Ecto neural progenitor cell (in vitro differentiated cells): ENCODE results near the gene KRTAP9-3.
"Not testable (repeated sequence)": the region's sequence is repeated elsewhere in the genome, so short reads cannot be mapped to it uniquely, and the experiment has no call there.

Experiments
- DNase-seq: peaks from one replicate; pipeline ENCODE4 v3.0.0-alpha.2; 2018; ENCODE audit warnings: low spot score

Gene KRTAP9-3, protein sequence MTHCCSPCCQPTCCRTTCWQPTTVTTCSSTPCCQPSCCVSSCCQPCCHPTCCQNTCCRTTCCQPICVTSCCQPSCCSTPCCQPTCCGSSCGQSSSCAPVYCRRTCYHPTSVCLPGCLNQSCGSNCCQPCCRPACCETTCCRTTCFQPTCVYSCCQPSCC

DNA sequence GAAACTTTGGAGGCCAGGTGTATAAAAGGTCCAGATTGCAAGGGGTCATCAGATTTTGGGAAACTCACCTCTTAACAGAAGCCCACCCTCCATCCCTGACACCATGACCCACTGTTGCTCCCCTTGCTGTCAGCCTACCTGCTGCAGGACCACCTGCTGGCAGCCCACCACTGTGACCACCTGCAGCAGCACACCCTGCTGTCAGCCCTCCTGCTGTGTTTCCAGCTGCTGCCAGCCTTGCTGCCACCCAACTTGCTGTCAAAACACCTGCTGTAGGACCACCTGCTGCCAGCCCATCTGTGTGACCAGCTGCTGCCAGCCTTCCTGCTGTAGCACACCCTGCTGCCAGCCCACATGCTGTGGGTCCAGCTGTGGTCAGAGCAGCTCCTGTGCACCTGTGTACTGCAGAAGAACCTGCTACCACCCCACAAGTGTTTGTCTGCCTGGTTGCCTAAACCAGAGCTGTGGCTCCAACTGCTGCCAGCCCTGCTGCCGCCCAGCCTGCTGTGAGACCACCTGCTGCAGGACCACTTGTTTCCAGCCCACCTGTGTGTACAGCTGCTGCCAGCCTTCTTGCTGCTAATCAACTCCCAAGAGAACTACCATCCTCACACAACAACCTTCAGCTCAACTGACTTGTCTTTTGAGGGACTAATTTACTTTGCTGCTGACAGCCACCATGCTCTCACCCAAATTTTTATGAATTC lies at the start of gene KRTAP9-3:
Gene KRTAP9-3 (plus strand): TSS at position 51 of the 707 bp plus-strand sequence. CDS start 53 bp downstream, at position 104.
- DNase-seq, result not testable (repeated sequence)

DNA sequence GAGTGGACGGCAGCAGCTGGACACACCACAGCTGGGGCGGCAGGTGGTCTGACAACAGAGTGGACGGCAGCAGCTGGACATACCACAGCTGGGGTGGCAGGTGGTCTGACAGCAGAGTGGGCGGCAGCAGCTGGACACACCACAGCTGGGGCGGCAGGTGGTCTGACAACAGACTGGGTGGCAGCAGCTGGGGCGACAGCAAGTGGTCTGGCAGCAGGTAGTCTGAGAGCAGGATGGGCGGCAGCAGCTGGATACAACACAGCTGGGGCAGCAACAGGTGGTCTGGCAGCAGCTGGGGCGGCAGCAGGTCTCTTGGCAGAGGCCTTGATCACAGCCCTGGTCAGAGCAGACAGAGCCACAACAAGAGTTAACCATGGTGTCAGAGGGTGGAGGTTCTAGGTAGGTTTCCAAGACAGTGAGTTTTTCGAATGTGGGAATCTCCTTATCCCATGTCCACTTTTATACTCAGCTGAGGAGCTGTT lies 47.7 kb upstream of the KRTAP9-3 start, which contains the start of gene KRTAP4-1:
Gene KRTAP4-1 (minus strand): TSS at position 432 of the 482 bp plus-strand sequence. CDS start 57 bp downstream, at position 375.
- DNase-seq, result no peak

DNA sequence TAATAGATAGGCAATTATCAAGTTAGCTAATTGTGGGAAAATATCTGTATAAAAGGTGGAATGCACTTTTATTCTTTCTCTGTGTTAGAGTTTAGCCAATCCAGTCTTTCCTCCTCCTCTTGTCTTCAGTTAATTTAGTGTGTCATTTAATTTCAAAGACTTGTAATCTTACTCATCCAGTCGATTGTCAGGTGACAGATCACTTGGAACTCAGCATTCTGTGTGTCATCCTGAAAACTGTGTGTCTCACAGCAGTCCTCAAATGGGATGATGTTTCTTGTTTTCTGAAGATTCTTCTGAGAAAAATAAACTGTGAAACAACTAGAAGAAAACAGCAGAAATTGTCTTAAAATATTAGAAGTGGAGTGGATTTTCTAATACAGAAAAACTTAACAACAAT lies 47.2 kb upstream of the KRTAP9-3 start:
- DNase-seq, result no peak

DNA sequence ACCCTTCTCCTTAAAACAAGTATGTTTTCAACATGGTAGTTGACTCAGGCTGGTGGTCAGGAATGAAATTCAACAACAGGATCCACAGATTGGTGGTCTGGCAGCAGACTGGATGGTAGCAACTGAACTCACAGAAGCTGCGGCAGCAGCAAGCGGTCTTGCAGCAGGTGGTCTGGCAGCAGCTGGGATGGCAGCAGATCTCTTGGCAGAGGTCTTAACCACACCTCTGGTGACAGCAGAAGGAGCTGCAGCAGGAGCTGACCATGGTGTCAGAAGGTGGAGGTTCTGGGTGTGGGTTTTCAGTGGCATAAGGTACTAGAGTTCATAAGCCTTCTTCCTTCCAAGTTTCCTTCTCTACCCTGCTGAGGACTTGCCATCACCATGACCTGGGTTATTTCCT lies 45.4 kb upstream of the KRTAP9-3 start:
- DNase-seq, result no peak

DNA sequence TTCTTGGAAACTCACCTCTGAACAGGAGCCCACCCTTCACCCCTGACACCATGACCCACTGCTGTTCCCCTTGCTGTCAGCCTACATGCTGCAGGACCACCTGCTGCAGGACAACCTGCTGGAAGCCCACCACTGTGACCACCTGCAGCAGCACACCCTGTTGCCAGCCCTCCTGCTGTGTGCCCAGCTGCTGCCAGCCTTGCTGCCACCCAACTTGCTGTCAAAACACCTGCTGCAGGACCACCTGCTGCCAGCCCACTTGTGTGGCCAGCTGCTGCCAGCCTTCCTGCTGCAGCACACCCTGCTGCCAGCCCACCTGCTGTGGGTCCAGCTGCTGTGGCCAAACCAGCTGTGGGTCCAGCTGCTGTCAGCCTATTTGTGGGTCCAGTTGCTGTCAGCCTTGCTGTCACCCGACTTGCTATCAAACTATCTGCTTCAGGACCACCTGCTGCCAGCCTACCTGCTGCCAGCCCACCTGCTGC lies 42.4 kb upstream of the KRTAP9-3 start, which contains the start of gene KRTAP9-1:
Gene KRTAP9-1 (plus strand): TSS at position 51 of the 482 bp plus-strand sequence. CDS start 0 bp downstream, at position 51.
- not testable (repeated sequence) for DNase-seq

DNA sequence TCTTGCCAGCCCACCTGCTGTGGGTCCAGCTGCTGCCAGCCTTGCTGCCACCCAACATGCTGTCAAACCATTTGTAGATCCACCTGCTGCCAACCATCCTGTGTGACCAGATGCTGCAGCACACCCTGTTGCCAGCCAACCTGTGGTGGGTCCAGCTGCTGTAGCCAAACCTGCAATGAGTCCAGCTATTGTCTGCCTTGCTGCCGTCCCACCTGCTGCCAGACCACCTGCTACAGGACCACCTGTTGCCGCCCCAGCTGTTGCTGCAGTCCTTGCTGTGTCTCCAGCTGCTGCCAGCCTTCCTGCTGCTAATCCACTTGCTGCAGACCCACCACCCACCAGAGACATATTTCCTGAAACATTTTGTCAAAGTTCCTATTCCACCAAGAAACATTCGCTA lies 41.9 kb upstream of the KRTAP9-3 start:
- DNase-seq, result no peak

DNA sequence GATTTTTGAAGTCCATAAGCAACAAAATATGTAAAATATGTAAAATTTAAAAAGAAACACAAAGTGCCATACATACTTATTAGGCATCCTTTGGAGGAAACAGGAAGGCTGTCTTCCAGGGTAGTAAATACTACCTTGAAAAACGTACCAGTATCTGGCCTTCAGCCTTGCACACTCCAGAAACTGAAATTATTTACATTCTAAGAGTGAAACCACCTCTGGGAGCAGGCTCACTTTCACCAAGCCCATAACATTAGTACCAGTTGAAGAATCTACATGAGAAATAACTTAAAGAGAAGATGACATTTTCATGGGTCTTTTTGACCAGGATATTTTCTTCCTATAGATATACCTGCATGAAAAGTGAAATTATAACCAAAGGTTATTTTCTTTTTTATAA lies 36.2 kb upstream of the KRTAP9-3 start:
- DNase-seq, result no peak

DNA sequence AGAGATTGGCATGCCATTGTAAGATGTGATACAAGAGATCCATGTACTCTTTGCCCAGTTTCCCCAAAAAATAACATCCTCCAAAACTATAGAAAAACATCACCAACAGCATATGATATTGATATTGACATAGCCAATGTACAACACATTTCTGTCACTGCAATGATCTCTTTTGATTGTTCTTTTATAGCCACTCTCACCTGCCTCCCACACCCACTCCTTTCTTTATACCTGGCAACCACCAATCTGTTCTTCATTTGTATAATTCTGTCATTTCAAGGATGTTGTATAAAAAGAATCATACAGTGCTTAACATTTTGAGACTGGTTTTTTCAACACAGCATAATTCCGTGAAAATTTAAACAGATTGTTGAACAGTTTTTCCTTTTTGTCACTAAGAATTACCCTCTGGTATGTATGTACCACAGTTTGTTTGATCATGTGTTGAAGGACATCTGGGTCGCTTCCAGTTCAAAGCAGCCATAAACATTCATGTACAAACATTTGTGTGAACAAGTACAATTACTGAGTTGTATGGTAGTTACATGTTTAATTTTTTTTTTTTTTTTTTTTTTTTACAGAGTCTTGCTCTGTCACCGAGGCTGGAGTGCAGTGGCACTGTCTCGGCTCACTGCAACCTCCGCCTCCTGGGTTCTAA lies 32.7 kb upstream of the KRTAP9-3 start:
- DNase-seq, result no peak

DNA sequence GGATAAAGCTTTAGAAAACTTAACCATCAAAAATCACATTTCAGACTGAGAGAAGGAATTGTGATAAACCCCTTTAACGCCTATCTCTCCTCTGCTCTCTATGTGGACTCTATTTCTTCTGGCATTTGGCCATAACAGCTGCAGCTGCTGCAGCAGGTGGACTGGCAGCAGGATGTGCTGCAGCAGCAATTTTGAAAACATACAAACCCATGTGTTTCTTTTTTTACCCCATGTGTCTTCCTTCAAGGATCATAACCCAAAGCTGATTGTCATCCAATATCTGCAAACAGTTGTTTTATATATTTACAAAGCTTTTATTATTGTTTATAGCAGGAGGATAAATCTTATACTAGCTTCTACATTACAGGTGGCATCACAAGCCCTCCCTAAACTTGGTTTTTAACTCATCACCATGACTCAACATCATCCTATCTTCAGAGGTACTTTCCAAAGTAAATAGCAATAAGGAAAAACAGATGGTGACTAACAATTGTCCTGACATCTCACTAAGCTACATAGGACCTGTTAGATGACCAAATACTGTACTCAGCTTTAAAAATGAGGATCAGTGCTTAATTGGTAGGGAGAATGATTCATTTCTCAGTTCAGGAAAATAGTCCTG lies 20.3 kb upstream of the KRTAP9-3 start:
- no peak for DNase-seq

DNA sequence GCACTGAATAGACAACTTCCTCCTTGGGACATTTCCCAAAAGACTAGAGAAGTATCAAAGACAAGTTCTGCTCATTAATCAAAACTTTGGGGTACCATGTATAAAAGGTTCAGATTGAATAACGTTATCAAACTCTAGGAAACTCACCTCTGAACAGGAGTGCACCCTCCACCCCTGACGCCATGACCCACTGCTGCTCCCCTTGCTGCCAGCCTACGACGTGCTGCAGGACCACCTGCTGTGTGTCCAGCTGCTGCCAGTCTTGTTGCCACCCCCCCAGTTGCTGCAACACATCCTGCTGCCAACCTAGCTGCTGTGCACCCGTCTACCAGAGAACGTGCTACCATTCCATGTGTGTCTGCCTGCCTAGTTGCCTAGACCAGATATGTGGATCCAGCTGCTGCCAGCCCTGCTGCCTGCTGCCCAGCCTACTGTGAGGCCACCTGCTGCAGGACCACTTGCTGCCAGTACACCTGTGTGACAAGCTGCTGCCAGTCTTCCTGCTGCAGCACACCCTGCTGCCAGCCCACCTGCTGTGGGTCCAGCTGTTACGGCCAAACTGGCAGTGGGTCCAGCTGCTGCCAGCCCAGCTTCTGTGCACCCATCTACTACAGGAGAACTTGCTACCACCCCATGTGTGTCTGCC lies 19.6 kb upstream of the KRTAP9-3 start:
- no peak for DNase-seq

DNA sequence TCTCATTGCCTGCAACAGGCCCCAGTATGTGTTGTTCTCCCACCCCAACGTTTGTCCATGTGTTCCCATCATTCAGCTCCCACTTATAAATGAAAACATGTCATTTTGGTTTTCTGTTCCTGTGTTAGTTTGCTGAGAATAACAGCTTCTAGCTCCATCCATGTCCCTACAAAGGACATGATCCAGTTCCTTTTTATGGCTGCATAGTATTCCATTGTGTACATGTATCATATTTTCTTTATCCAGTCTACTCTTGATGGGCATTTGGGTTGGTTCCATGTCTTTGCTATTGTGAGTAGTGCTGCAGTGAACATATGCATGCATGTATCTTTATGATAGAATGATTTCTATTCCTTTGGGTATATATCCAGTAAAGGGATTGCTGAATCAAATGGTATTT lies 16.6 kb upstream of the KRTAP9-3 start:
- DNase-seq, result no peak

DNA sequence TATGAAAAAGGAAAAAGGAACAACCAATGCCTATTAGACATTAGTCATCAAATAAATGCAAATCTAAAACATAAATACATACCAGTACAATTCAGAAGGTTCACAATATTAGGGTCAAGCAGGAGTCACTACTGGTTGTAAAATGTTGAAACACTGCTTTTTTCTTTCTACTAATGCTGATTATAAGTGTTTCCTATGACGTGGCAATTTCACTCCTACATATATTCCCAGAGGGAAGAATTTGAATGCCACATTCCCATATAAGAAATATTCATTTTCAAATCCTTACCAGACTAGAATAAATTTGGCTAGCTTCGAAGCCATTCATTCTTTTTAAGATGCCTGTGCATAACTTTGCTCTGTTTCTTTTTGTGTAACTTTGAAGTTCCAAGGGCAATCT lies 8.4 kb upstream of the KRTAP9-3 start:
- DNase-seq, result no peak

DNA sequence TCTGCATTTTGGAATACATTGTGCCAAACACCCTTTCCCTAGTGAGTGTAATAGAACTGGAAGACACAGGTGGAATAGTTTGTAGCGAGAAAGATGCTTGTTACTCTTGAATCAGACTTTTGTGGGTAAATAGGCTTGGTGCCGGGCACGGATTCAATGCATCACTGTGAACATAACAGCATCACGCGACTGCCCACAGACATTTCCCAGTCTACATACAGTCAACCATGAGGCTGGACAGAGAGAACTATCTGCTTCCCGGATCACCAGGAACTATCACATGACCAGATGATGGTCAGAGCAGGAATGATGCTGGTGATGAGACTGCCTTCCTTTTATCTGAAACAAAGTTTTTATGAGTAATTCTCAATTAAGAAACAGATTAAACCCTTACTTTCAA lies 6.2 kb upstream of the KRTAP9-3 start:
- no peak for DNase-seq

DNA sequence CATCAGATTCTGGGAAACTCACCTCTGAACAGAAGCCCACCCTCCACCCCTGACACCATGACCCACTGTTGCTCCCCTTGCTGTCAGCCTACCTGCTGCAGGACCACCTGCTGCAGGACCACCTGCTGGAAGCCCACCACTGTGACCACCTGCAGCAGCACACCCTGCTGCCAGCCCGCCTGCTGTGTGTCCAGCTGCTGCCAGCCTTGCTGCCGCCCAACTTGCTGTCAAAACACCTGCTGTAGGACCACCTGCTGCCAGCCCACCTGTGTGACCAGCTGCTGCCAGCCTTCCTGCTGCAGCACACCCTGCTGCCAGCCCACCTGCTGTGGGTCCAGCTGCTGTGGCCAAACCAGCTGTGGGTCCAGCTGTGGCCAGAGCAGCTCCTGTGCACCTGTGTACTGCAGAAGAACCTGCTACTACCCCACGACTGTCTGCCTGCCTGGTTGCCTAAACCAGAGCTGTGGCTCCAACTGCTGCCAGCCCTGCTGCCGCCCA lies 5.6 kb upstream of the KRTAP9-3 start, which contains the start of gene KRTAP9-2:
Gene KRTAP9-2 (plus strand): TSS at position 51 of the 498 bp plus-strand sequence. CDS start 7 bp downstream, at position 58.
- DNase-seq, result not testable (repeated sequence)

DNA sequence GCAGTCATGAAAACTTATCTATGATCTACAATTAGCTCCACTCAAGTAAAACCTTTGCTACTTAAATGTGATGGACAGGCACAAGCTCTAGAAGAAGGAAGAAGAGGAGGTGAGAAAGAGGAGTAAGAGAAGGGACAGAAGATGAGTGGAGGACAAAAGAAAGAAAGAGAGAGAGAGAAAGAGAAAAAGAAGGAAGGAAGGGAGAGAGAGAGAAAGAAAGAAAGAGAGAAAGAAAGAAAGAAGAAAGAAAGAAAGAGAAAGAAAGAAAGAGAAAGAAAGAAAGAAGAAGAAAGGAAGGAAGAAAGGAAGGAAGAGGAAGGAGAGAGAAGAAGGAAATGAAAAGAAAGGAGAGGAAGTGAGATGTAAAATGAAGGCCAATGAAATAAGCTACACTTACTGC lies 2.2 kb upstream of the KRTAP9-3 start:
- no peak for DNase-seq

DNA sequence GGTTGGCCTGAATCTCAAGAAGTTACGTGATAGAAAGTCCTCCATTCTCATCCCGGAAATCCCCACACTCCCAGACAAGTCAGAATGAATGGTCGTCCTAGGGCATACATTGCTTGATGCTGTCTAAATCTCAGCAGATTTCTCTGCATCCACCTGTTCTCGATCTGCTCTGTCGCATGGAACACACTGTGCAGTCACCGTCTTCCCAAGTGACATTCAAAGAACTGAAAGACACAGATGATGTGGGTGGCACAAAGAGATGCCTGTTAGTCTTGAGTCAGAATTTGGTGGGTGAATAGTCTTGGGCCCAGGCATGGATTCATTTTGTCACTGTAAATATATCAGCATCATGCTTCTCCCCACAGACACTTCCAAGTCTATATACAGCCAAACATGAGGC lies 518 bp upstream of the KRTAP9-3 start:
- no peak for DNase-seq

DNA sequence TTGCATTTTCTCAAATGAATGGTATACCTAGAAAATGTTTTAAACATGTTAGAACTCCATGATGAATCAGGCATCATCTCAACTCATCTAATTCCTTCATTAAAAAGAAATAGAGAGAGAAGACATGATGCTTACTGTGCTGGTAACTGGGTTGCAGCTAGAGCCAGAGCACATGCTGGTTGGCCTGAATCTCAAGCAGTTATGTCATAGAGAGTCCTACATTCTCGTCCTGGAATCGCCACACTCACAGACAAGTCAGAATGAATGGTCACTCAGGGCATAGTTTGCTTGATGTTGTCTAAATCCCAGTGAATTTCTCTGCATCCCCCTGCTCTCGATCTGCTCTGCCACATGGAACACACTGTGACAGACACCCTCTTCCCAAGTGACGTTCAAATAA lies 4.9 kb downstream of the KRTAP9-3 start:
- not testable (repeated sequence) for DNase-seq

DNA sequence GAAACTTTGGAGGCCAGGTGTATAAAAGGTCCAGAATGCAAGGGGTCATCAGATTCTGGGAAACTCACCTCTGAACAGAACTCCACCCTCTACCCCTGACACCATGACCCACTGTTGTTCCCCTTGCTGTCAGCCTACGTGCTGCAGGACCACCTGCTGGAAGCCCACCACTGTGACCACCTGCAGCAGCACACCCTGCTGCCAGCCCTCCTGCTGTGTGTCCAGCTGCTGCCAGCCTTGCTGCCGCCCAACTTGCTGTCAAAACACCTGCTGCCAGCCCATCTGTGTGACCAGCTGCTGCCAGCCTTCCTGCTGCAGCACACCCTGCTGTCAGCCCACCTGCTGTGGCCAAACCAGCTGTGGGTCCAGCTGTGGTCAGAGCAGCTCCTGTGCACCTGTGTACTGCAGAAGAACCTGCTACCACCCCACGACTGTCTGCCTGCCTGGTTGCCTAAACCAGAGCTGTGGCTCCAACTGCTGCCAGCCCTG lies 5.7 kb downstream of the KRTAP9-3 start, which contains the start of gene KRTAP9-8:
Gene KRTAP9-8 (plus strand): TSS at position 51 of the 489 bp plus-strand sequence. CDS start 53 bp downstream, at position 104.
- DNase-seq, result not testable (repeated sequence)

DNA sequence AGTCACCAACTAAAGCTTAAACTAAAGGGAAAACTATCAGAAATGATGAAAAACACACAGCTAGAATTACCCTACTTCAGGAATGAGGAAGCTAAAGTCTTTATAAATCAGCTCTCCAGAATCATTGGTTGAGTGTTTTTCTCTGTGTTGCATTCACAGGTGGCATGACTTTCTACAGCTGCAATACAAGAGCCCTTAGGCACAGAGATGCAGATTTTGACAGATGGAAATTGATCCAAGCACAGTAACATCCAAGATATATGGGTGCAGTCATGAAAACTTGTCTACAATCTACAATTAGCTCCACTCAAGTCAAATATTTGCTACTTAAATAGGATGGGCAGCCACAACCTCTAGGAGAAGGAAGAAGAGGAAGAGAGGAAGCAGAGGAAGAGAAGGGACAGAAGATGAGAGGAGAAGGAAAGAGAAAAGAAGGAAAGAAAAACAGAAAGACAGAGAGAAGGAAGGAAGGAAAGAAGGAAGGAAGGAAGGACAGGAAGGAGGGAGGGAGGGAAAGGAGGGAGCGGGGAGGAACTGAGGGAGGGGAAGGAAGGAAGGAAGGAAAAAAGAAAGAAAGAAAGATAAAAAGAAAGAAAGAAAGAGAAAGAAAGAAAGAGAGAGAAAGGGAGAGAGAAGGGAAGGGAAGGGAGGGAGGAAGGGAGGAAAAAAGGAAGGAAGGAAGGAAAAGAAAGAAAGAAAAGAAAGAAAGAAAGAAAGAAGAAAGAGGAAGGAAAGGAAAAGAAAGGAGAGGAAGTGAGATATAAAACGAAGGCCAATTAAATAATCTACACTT lies 14.9 kb downstream of the KRTAP9-3 start:
- DNase-seq, result not testable (repeated sequence)

DNA sequence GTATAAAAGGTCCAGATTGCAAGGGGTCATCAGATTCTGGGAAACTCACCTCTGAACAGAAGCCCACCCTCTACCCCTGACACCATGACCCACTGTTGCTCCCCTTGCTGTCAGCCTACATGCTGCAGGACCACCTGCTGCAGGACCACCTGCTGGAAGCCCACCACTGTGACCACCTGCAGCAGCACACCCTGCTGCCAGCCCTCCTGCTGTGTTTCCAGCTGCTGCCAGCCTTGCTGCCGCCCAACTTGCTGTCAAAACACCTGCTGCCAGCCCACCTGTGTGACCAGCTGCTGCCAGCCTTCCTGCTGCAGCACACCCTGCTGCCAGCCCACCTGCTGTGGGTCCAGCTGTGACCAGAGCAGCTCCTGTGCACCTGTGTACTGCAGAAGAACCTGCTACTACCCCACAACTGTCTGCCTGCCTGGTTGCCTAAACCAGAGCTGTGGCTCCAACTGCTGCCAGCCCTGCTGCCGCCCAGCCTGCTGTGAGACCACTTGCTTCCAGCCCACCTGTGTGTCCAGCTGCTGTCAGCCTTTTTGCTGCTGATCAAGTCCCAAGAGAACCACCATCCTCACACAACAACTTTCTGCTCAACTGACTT lies 17.5 kb downstream of the KRTAP9-3 start, which contains the start of gene KRTAP9-4:
Gene KRTAP9-4 (plus strand): TSS at position 51 of the 604 bp plus-strand sequence. CDS start 34 bp downstream, at position 85.
- DNase-seq, result not testable (repeated sequence)
